Adrenal gland (tissue), 12 donors: ENCODE data around the gene KIF5C. TPM values are rescaled to one million over a fixed set of nuclear protein-coding genes. Genes with fewer than 3 reads are reported as not detected.

Source experiments
- DNase-seq, 7 donors: peaks; one replicate each; pipeline ENCODE4 v3.0.0-alpha.2; 2019 to 2020
- H3K27ac ChIP-seq, 5 donors: fragments of 200-600 bp; sonication (generic) in 4 of 5; 1 replicate in 3 of 5; 2 replicates in 2 of 5; pipeline versions ENCODE4 v1.5.1 to v1.8.0; 2016 to 2020; ENCODE audit warnings: mild to moderate bottlenecking in 1 of 5
- H3K27me3 ChIP-seq: fragments of 200-600 bp; 2 replicates; pipeline ENCODE4 v1.8.0; 2021
- H3K36me3 ChIP-seq, 2 donors: fragments of 200-600 bp; replicated peaks in 1 of 2; 1 replicate in 1 of 2; 2 replicates in 1 of 2; pipeline versions ENCODE4 v1.5.1 to v1.8.0; 2018 to 2022
- H3K4me1 ChIP-seq, 2 donors: fragments of 200-600 bp; replicated peaks in 1 of 2; 1 replicate in 1 of 2; 2 replicates in 1 of 2; pipeline versions ENCODE4 v1.5.1 to v1.8.0; 2018 to 2021
- H3K4me3 ChIP-seq, 4 donors: fragments of 200-600 bp; sonication (generic) in 3 of 4; one replicate each; pipeline ENCODE4 v1.5.1; 2016 to 2018
- H3K9me3 ChIP-seq, 3 donors: fragments of 200-600 bp; sonication (generic) in 1 of 3; replicated peaks in 1 of 3; 1 replicate in 2 of 3; 2 replicates in 1 of 3; pipeline versions ENCODE4 v1.5.1 to v1.8.0; 2016 to 2021
- CTCF ChIP-seq, 6 experiments: fragments of 450-650 bp in 4 of 6; fragments of 200-600 bp in 2 of 6; sonication (generic) in 1 of 6; IDR thresholded peaks; 1 replicate in 5 of 6; 2 replicates in 1 of 6; pipeline versions ENCODE4 v1.5.1 to v1.8.0; 2016 to 2021; ENCODE audit warnings: antibody characterized with exemption in 6 of 6, mild to moderate bottlenecking in 2 of 6, moderate library complexity in 1 of 6
- POLR2A ChIP-seq, 2 donors: fragments of 450-650 bp; IDR thresholded peaks; one replicate each; pipeline ENCODE4 v1.6.1; 2017; ENCODE audit warnings: antibody characterized with exemption in 2 of 2, mild to moderate bottlenecking in 2 of 2, moderate library complexity in 1 of 2
- WGBS, 4 donors: extraction: QIAGEN DNeasy Blood & Tissue Kit in 2 of 4; methylation state at CpG; one replicate each; pipeline versions ENCODE4 v1.1.5 to v1.1.7; 2013 to 2017; 5-methylcytosine and 5-hydroxymethylcytosine counted together
- intact Hi-C, 2 donors: fragments of 100-400 bp; cut with DNase I; formaldehyde crosslinking; loops; one replicate each; pipeline versions ENCODE4 v1.14.1 to v1.15.0; 2022 to 2023
- polyA plus RNA-seq, 3 donors: library from polyadenylated mRNA; stranded (reverse); fragments of 200-250 nt in 2 of 3; fragments of 350-450 nt in 1 of 3; fragmentation: Illumina TruSeq in 1 of 3; extraction: RNeasy Lipid Tissue Mini Kit (QIAGEN cat#74804) in 1 of 3; gene quantifications; one replicate each; pipeline ENCODE4 v1.2.3, GENCODE V29; 2013 to 2014
- total RNA-seq, 9 donors: library from RNA; depleted of rRNA in 4 of 9; stranded (reverse); fragments of >200 nt in 4 of 9; fragments of 120-200 nt in 1 of 9; fragmentation: NEBNext Ultra II Directional in 1 of 9; extraction: Animal tissue kit (Norgen Biotek cat#: 25700) in 1 of 9; gene quantifications; one replicate each; pipeline versions ENCODE4 v1.1.0 to v1.2.4, GENCODE V29; 2013 to 2023
- donor health status: healthy with polysubstance abuse.
- donor health status: Bipolar disorder and iron deficiency.
- donor health status: DM: yes; HTN: yes; CAD: no.
- donor health status: DM: no; HTN: no; CAD: no.
- donor health status: DM: no; HTN: no; CAD: no.
- donor health status: DM: yes; HTN: yes; CAD: no.

The KIF5C gene
- total and polyA plus RNA-seq, 12 donors: 9.1 to 62.1 (median 19.3) TPM

GRCh38 chr2:148867079-148867769, 7.8 kb upstream of the KIF5C start:
- intact Hi-C loops: no loop called here
- DNase-seq: no peak
- Histone ChIP-seq H3K27me3 (no peaks in the 10 kb centered on the region), H3K4me1 (no peaks in the 10 kb centered on the region), H3K27ac (no peak overlapping the region), H3K9me3 (no peaks in the 10 kb centered on the region), H3K4me3 (no peak overlapping the region), H3K36me3 (no peaks in the 10 kb centered on the region)
- TF ChIP-seq POLR2A (IDR thresholded peaks at IDR 0.05) (no peak), CTCF (IDR thresholded peaks at IDR 0.05) (no peak)
- 72 to 89% (median 84%) methylated on average over 4 of the region's 4 CpGs for WGBS, 4 donors

GRCh38 chr2:148875387-148876051, 492 bp downstream of the KIF5C start:
- peak overlapping the region in 2 of 4 donors; percentile 31 to 76 for H3K4me3 ChIP-seq
- no peaks in the 10 kb centered on the region for H3K36me3 ChIP-seq
- intact Hi-C loops: no loop called here
- H3K4me1 ChIP-seq: peaks cover 14 to 15% of the 10 kb centered on the region in 2 donors
- DNase-seq: peak in 2 of 7 donors; percentile 18 to 25
- WGBS, 4 donors: 0 to 1% (median 1%) methylated on average over 1 to 74 of the region's 74 CpGs
- no peaks in the 10 kb centered on the region for H3K9me3 ChIP-seq
- no peak for TF ChIP-seq POLR2A (IDR thresholded peaks at IDR 0.05)
- TF ChIP-seq CTCF (IDR thresholded peaks at IDR 0.05): no peak
- H3K27ac ChIP-seq: peak overlapping the region in 2 of 5 donors; percentile 40 to 77
- H3K27me3 ChIP-seq: peaks cover 9% of the 10 kb centered on the region

GRCh38 chr2:148876202-148876594, 1.2 kb downstream of the KIF5C start:
- intact Hi-C loops: no loop called here

More at GRCh38 chr2:148876202-148876594, 1.2 kb downstream of the KIF5C start:
- H3K27me3 ChIP-seq: peaks cover 9% of the 10 kb centered on the region
- peaks cover 14 to 15% of the 10 kb centered on the region in 2 donors for H3K4me1 ChIP-seq
- WGBS, 4 donors: 0 to 6% (median 2%) methylated on average over 14 to 25 of the region's 25 CpGs
- no peaks in the 10 kb centered on the region for H3K9me3 ChIP-seq
- TF ChIP-seq POLR2A (IDR thresholded peaks at IDR 0.05): no peak
- no peak for TF ChIP-seq CTCF (IDR thresholded peaks at IDR 0.05)
- H3K4me3 ChIP-seq: peak overlapping the region in 2 of 4 donors; percentile 31 to 76
- no peaks in the 10 kb centered on the region for H3K36me3 ChIP-seq
- DNase-seq: peak in 2 of 7 donors; percentile 29 to 59
- peak overlapping the region in 2 of 5 donors; percentile 66 to 77 for H3K27ac ChIP-seq
